ENCODE results near the gene AMIGO2. TPM values are rescaled to one million over a fixed set of nuclear protein-coding genes. Genes with fewer than 3 reads are reported as not detected.

The AMIGO2 gene
- total RNA-seq, 1 experiment from 2014 or later, result 19.3 TPM

- Histone ChIP-seq H3K27me3 (ENCODE audit: low read length) (no peaks in the 10 kb centered on the region), H3K4me2 (ENCODE audit: low read length) (no peak overlapping the region), H3F3A (ENCODE audit: low read length, unreplicated experiment) (peaks cover 5% of the 10 kb centered on the region), H3K4me3 (ENCODE audit: low read length) (no peak overlapping the region), H3K9me2 (replicated peaks; ENCODE audit: low read length) (no peaks in the 10 kb centered on the region), H2AFZ (ENCODE audit: low read length) (no peak overlapping the region), H3K4me1 (ENCODE audit: insufficient read depth, low read length) (peaks cover 45% of the 10 kb centered on the region), H3K36me3 (ENCODE audit: low read depth, low read length) (no peaks in the 10 kb centered on the region), H3K9ac (ENCODE audit: low read length) (no peak overlapping the region), H3K27ac (ENCODE audit: low read length) (no peak overlapping the region), H3K9me3 (ENCODE audit: low read length) (no peaks in the 10 kb centered on the region), H3K79me2 (ENCODE audit: low read length) (no peaks in the 10 kb centered on the region), H4K20me1 (ENCODE audit: low read length) (no peaks in the 10 kb centered on the region)
- intact Hi-C loops (cut with micrococcal nuclease), result no loop called here
- CTCF ChIA-PET, result no interaction called here
- TF ChIP-seq EZH2phosphoT487 (IDR thresholded peaks at IDR 0.05; ENCODE audit: borderline replicate concordance, low read length) (no peak), EZH2 (IDR thresholded peaks at IDR 0.05; ENCODE audit: low read length, unreplicated experiment) (no peak), CTCF (conservative IDR thresholded peaks at IDR 0.05; ENCODE audit: low read depth, low read length) (no peak)
- DNase-seq (no peak), ATAC-seq (no peak)
- POLR2A ChIA-PET (ENCODE audit: unreplicated experiment), result no interaction called here
- BruUV-seq (replicated peaks), result no TSS peak
These were observed 11.2 kb upstream of the AMIGO2 start for GRCh38 chr12:47091009-47091408.

- Histone ChIP-seq H3K4me2 (ENCODE audit: low read length) (peak overlapping the region; percentile 30; the same call in 1 of the 2 replicates), H3K4me1 (ENCODE audit: insufficient read depth, low read length) (peaks cover 50% of the 10 kb centered on the region)
- intact Hi-C loops (cut with micrococcal nuclease), result no loop called here
These were observed 8.5 kb upstream of the AMIGO2 start for GRCh38 chr12:47088021-47088944.

More at GRCh38 chr12:47088021-47088944, 8.5 kb upstream of the AMIGO2 start:
- H3K9ac ChIP-seq (ENCODE audit: low read length), result no peak overlapping the region
- no peaks in the 10 kb centered on the region for H3K36me3 ChIP-seq (ENCODE audit: low read depth, low read length)
- H3K27me3 ChIP-seq (ENCODE audit: low read length), result no peaks in the 10 kb centered on the region
- no TSS peak for BruUV-seq (replicated peaks)
- DNase-seq, result no peak
- POLR2A ChIA-PET (ENCODE audit: unreplicated experiment), result no interaction called here
- no peak overlapping the region for H3K27ac ChIP-seq (ENCODE audit: low read length)
- CTCF ChIA-PET, result no interaction called here
- ATAC-seq, result peak; percentile 27; the same call in 1 of the 2 replicates
- no peaks in the 10 kb centered on the region for H4K20me1 ChIP-seq (ENCODE audit: low read length)
- TF ChIP-seq EZH2 (IDR thresholded peaks at IDR 0.05; ENCODE audit: low read length, unreplicated experiment) (no peak), EZH2phosphoT487 (IDR thresholded peaks at IDR 0.05; ENCODE audit: borderline replicate concordance, low read length) (no peak), CTCF (conservative IDR thresholded peaks at IDR 0.05; ENCODE audit: low read depth, low read length) (no peak)
- no peak overlapping the region for H3K4me3 ChIP-seq (ENCODE audit: low read length)
- no peaks in the 10 kb centered on the region for H3F3A ChIP-seq (ENCODE audit: low read length, unreplicated experiment)
- H3K9me3 ChIP-seq (ENCODE audit: low read length), result no peaks in the 10 kb centered on the region
- H3K79me2 ChIP-seq (ENCODE audit: low read length), result peaks cover 8% of the 10 kb centered on the region
- no peak overlapping the region for H2AFZ ChIP-seq (ENCODE audit: low read length)
- no peaks in the 10 kb centered on the region for H3K9me2 ChIP-seq (replicated peaks; ENCODE audit: low read length)

Data from PC-3 (cell line).